Glutamatergic neuron (in vitro differentiated cells): ENCODE measurements around the gene NDUFB10. TPM values are rescaled to one million over a fixed set of nuclear protein-coding genes. Genes with fewer than 3 reads are reported as not detected.

ENCODE experiments used
- DNase-seq: peaks from one replicate; pipeline ENCODE4 v3.0.0; 2022
- H3K27ac Mint-ChIP-seq: one replicate; pipeline ENCODE4 v1.8.0; 2020; ENCODE audit warnings: mild to moderate bottlenecking, mixed read lengths, inconsistent platforms; ENCODE audit not compliant: unreplicated experiment
- H3K27me3 Mint-ChIP-seq: one replicate; pipeline ENCODE4 v1.8.0; 2020; ENCODE audit warnings: mild to moderate bottlenecking, moderate library complexity, mixed read lengths, inconsistent platforms; ENCODE audit not compliant: unreplicated experiment
- H3K36me3 Mint-ChIP-seq: one replicate; pipeline ENCODE4 v1.8.0; 2020; ENCODE audit warnings: mild to moderate bottlenecking, mixed read lengths, inconsistent platforms; ENCODE audit not compliant: unreplicated experiment
- H3K4me1 Mint-ChIP-seq: one replicate; pipeline ENCODE4 v1.8.0; 2020; ENCODE audit warnings: mild to moderate bottlenecking, low read depth, mixed read lengths, inconsistent platforms; ENCODE audit not compliant: unreplicated experiment
- H3K4me3 Mint-ChIP-seq: one replicate; pipeline ENCODE4 v1.8.0; 2020; ENCODE audit warnings: mild to moderate bottlenecking, mixed read lengths, inconsistent platforms; ENCODE audit not compliant: unreplicated experiment
- H3K9me3 Mint-ChIP-seq: one replicate; pipeline ENCODE4 v1.8.0; 2020; ENCODE audit warnings: mild to moderate bottlenecking, moderate library complexity, mixed read lengths, inconsistent platforms; ENCODE audit not compliant: unreplicated experiment
- total RNA-seq: library from RNA; stranded (reverse); fragmentation: NEBNext Ultra II Directional; extraction: Animal tissue kit (Norgen Biotek cat#: 25700); gene quantifications from one replicate; pipeline ENCODE4 v1.2.1, GENCODE V29; 2021; ENCODE audit not compliant: unreplicated experiment
- TF ChIP-seq, protein P1 (sequence below): fragments of 200-600 bp; sonication (generic); IDR thresholded peaks from one replicate; pipeline ENCODE4 v1.5.0; 2021; ENCODE audit not compliant: partially characterized antibody, unreplicated experiment

Gene NDUFB10
- total RNA-seq, 1 donor from 2014 or later: 302 TPM

DNA sequence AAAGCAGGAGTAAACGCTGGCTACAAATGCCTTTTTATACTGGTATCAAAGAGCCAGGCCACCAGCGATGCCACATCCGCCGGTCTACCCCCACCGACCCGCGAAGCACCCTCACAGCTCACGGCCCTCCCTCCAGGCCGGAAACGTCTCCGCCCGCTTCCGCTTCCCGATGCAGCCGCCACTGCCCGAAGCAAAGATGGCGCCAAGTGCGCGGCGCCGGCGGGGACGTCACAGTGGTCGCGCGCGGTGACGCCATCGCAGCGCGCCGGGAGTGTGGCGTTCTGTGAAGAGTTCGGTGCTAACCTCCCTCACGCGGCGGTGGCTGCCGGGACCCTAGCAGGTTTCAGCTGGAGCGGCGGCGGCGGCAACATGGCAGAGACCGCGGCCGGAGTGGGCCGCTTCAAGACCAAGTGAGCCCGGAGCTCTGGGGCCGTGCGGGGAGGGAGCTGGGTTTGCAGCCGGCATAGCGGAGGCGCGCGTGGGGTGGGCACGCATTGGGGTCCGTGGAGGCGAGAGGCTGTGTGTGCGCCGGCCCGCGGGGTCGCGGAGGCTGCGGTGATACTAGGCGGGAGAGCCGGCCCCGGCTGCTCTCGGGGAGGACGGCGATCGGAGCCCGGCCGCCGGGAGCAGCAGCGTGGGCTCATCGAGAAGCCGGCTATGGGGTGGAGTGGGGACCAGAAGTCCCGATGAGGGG is 12.6 kb downstream of the NDUFB10 start, which contains the start of gene TBL3:
TSS of gene TBL3 (plus strand) at position 258 of the 694 bp plus-strand sequence. CDS start at position 370, 112 bp downstream.
- Mint-ChIP-seq H3K9me3 (peaks cover 8% of the 10 kb centered on the region), H3K36me3 (no peaks in the 10 kb centered on the region), H3K4me3 (peak within 1 kb of the TSS; percentile 97), H3K27ac (peak within 1 kb of the TSS; percentile 98), H3K27me3 (peaks cover 8% of the 10 kb centered on the region), H3K4me1 (peaks cover 2% of the 10 kb centered on the region)
- peak; percentile 95 for DNase-seq
- TF ChIP-seq, protein P1, sequence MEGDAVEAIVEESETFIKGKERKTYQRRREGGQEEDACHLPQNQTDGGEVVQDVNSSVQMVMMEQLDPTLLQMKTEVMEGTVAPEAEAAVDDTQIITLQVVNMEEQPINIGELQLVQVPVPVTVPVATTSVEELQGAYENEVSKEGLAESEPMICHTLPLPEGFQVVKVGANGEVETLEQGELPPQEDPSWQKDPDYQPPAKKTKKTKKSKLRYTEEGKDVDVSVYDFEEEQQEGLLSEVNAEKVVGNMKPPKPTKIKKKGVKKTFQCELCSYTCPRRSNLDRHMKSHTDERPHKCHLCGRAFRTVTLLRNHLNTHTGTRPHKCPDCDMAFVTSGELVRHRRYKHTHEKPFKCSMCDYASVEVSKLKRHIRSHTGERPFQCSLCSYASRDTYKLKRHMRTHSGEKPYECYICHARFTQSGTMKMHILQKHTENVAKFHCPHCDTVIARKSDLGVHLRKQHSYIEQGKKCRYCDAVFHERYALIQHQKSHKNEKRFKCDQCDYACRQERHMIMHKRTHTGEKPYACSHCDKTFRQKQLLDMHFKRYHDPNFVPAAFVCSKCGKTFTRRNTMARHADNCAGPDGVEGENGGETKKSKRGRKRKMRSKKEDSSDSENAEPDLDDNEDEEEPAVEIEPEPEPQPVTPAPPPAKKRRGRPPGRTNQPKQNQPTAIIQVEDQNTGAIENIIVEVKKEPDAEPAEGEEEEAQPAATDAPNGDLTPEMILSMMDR: no peak

DNA sequence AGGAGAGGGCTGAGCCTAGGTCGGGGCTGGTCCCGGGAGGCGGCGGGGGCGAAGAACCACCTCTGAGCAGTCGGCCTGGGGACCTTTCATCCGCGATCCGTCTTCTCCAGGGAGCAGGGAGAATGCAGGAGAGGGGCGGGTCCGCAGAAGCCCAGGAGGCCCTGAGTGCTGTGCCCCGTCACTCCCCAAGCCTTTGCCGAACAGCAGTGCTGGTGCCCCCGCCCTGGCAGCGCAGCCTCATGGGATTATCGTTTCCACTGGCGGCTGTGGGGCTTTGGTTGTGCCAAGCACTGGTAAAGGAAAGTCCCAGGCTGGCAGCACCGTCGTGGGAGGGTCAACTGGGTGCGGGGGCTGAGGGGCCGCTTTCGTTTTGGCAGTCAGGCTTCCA is 13.1 kb downstream of the NDUFB10 start:
- Mint-ChIP-seq H3K9me3 (peaks cover 8% of the 10 kb centered on the region), H3K4me1 (peaks cover 2% of the 10 kb centered on the region), H3K4me3 (peak overlapping the region; percentile 97), H3K36me3 (no peaks in the 10 kb centered on the region), H3K27me3 (peaks cover 8% of the 10 kb centered on the region), H3K27ac (no peak overlapping the region)
- no peak for DNase-seq
- TF ChIP-seq, protein P1: no peak

DNA sequence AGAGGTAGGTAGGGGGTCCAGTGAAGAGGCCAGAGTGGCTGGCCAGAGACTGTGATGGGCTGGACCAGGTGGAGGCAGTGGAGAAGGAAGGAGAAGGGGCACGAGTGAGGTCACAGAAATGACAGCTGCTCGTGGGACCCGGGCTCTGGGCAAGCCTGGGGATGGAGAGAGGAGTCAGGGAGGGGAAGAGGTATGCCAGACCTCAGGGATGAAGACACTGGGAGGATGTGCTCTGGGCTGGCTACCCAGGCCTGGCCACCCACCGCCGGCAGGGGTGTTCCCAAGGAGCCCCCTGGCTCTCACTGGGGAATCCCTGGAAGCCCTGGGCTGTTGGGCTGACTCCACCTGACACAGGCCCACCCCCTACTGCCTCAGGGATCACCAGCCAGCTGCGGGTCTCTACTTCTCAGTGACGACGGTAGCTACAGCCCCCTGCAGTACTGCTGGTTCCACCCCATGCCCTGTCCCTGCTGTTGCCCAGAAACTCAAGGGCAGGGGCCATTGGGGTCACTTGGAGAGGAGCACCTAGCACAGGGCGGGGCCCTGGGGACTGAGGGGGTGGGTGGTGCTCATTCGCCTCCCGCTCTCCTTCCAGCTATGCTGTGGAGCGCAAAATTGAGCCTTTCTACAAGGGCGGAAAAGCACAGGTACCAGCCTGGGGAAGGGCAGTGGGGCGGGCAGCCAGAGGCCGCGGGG is 14.3 kb downstream of the NDUFB10 start:
- peaks cover 8% of the 10 kb centered on the region for H3K27me3 Mint-ChIP-seq
- peaks cover 8% of the 10 kb centered on the region for H3K9me3 Mint-ChIP-seq
- H3K27ac Mint-ChIP-seq: no peak overlapping the region
- no peaks in the 10 kb centered on the region for H3K36me3 Mint-ChIP-seq
- no peak overlapping the region for H3K4me3 Mint-ChIP-seq
- TF ChIP-seq, protein P1: no peak
- no peak for DNase-seq
- H3K4me1 Mint-ChIP-seq: peaks cover 2% of the 10 kb centered on the region

DNA sequence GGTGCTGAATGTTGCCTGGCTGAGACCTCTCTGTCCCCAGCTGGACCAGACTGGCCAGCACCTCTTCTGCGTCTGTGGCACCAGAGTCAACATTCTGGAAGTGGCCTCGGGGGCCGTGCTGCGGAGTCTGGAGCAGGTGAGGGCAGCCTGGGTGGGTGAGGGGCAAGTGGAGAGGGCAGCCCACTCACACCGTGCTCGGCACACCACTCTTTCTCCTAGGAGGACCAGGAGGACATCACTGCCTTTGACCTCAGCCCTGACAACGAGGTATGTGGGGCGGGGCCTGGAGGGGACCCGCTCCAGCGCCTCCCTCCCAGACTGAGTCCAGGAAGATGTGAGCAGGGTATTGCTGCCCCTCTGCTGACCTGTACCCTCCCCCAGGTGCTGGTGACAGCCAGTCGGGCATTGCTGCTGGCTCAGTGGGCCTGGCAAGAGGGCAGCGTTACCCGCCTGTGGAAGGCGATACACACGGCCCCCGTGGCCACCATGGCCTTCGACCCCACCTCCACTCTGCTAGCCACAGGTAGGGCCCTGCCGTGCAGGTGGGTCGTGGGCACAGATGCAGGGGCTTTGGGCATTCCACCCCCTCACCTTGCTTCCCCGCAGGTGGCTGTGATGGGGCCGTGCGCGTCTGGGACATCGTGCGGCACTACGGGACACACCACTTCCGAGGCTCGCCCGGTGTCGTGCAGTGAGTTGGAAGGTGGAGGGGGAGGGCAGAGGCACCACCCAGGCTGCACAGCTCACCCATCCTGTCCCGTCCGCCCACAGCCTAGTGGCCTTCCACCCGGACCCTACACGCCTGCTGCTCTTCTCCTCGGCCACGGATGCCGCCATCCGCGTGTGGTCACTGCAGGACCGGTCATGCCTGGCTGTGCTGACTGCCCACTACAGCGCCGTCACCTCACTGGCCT is 15.1 kb downstream of the NDUFB10 start:
- DNase-seq: no peak
- H3K9me3 Mint-ChIP-seq: peaks cover 8% of the 10 kb centered on the region
- no peaks in the 10 kb centered on the region for H3K36me3 Mint-ChIP-seq
- H3K27ac Mint-ChIP-seq: no peak overlapping the region
- H3K27me3 Mint-ChIP-seq: peaks cover 8% of the 10 kb centered on the region
- TF ChIP-seq, protein P1: no peak
- no peak overlapping the region for H3K4me3 Mint-ChIP-seq
- peaks cover 2% of the 10 kb centered on the region for H3K4me1 Mint-ChIP-seq
